Stimulated activated CD4-positive, alpha-beta T cell treated with anti-CD3 and anti-CD28 coated beads, Interleukin-1b, Interleukin-23, amount 100 ng/mL, for 48 hours (primary cell): ENCODE measurements around the gene PIAS1.

Experiments used
- DNase-seq: peaks from one replicate; pipeline ENCODE4 v3.0.0-alpha.2; 2020

The PIAS1 gene

DNA sequence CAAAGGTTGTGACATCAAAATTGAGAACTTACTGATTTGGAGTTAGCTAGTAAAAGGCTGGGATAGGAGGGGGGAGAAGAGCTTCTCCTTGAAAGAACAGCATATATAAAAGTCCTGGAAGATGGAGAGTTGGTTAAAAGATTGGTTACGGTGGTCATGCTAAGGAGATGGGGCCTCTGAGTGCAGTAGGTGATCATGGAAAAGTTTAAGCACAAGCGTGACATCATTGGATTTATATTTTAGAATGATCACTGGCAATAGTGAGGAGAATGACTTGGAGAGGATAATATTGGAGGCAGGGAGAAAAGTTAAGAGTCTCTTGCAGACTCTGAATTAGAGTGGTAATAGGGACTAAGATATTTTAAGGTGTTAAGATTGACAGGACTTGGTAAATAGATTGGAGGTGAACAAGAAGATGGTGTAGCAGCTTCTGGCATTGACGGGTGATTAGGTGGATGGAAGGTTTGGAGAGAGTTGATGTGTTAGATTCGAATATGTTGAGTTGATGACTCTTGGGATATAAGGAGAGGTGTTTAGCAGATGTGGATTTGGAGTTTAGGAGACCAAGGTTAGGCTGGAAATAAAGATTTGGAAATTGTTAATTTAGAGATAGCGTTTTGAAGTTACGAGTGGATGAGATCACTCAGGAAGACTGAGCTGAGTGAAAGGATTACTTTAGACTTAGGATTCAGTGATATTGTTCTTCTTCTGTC lies 19.6 kb downstream of the PIAS1 start:
- no peak for DNase-seq

GRCh38 chr15:68075764-68076385 lies 21.8 kb downstream of the PIAS1 start:
- DNase-seq = no peak

DNA sequence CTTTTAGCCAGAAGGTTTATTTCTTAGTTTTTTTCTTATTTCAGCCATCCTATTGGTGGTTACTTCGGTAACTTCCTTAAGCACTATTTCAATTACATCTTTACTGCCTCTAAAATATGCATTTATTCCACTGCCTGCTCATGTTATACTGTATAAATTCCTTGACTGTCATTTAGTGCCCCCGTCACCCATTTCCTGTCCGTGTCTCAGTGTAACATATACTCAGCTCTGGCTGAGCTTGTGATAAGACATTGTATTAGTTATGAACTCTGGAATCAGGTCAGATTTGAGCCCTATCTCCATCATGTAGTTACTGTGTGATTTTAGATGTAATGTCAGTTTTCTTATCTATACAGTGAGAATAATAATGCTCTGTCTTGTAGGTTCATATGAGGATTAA lies 24.2 kb downstream of the PIAS1 start:
- DNase-seq = no peak

- DNase-seq = no peak
Measured at GRCh38 chr15:68080334-68080733, 26.2 kb downstream of the PIAS1 start.

DNA sequence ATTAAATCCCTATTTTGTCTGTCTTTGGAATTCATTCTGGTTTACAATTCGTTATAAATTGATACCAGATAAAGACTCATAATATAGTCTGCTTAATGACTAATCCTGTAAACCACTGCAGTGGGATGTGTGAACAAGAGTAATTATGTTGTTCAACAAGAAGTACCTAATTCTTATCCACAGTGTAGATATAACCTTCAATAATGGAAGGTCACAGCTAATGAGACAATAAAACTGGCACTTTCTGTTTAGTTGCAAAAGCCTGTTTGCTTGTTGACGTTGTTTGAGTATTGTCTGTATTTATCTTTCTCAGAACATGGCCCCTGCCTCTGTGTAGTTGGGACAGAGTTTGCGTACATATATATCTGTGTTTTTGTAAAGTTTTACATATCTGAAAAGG lies 26.7 kb downstream of the PIAS1 start:
- DNase-seq = no peak

GRCh38 chr15:68081869-68082505 lies 27.9 kb downstream of the PIAS1 start:
- no peak for DNase-seq

- no peak for DNase-seq
Measured at GRCh38 chr15:68082735-68083134, 28.6 kb downstream of the PIAS1 start.

- DNase-seq = no peak
Measured at GRCh38 chr15:68083463-68083862, 29.3 kb downstream of the PIAS1 start.

GRCh38 chr15:68085052-68085451 lies 30.9 kb downstream of the PIAS1 start:
- no peak for DNase-seq

DNA sequence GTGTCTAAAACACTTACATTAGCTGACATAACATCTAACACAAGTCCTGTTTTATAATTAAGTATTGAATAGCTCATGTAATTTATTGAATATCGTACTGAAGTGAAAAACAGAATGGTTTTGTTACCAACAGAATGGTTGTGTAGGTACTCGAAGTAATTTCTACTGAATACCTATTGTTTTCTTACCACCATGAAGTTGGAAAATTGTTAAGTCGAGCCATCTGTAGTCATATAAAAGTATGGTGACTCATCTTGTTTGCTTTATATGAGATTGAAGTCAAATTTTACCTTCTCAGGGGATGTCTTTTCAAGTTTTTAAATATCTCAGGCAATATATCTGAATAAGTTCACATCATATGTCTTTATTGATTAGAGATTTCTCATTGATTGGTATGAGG lies 37.6 kb downstream of the PIAS1 start:
- DNase-seq = no peak

DNA sequence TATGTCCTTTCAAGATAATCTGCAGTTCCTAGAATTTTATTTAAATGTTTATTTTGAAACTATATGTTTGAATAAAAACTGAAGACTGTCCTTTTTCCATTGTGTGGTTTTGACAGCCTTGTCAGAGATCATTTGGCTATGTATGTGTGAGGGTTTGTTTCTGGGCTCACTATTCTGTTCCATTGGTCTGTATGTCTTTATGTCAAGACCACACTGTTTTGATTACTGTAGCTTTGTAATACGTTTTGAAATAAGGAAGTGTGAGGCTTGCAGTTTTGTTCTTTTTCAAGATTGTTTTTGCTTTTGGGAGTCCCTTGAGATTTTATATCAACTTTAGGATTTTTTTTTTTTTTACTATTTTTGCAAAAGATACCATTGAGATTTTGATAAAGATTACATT lies 42.0 kb downstream of the PIAS1 start:
- no peak for DNase-seq

DNA sequence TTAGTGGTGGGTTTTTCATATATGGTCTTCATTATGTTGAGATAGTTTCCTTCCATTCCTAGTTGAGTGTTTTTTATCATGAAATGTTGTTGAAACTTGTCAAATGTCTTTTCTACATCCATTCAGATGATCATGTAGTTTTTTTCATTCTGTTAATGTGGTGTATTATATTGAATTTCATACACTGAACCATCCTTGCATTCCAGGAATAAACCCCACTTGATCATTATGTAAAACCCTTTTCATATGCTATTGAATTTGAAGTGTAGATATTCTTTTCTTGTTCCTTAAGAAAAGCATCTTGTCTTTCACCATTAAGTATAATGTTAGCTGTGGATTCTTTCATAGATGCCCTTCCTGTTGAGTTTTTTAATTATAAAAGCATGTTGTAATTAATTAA lies 42.9 kb downstream of the PIAS1 start:
- no peak for DNase-seq

DNA sequence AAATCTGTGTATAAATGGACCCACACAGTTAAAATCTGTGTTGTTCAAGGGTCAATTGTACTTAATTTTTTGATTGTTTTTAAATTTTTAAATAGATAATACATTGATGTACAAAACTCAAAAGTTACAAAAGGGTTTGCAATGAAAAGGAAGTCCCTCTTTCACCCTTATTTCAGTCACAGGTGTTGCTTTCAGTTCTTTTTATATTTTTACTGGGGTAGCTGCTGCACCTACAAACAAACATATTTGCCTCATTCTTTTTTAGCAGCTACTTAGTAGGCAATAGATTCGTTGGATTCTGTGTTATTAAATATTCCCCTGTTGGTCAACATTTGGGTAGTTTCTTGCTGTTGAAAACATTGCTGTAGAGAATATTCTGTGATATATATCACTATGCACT lies 44.4 kb downstream of the PIAS1 start:
- no peak for DNase-seq

GRCh38 chr15:68100194-68100593 lies 46.1 kb downstream of the PIAS1 start:
- no peak for DNase-seq

DNA sequence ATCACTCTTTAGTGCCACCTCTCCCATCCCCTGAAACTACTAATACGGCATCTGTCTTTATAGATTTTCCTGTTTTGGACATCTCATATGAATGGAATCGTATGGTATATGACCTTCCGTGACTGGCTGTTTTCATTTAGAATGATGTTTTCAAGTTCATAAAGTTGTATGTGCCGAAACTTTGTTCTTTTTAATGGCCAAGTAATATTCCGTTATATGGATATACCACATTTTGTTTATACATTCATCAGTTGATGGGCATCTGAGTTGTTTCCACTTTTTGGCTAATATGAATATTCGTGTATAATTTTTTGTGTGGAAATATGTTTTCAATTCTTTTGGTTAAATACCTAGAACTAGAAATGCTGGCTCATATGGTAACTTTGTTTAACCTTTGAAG lies 49.5 kb downstream of the PIAS1 start:
- DNase-seq = no peak

DNA sequence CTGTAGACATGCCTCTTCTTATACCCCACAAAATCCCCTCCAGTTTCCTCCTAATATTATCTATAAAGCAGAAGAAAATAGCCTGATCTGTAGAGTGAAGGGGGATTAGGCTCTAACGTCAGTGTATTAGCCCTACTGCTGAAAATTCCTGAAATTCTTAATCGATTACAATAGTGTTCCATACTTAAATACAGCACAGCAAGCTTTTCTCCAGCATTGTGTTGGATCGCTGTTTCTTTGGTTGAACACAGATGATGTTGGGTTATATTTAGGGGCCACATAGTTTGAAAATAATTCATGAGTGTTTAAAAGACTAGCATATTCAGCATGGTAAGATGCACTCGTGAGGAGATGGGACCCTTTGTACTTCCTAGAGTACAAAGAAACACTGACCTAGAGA lies 52.5 kb downstream of the PIAS1 start:
- DNase-seq = no peak

DNA sequence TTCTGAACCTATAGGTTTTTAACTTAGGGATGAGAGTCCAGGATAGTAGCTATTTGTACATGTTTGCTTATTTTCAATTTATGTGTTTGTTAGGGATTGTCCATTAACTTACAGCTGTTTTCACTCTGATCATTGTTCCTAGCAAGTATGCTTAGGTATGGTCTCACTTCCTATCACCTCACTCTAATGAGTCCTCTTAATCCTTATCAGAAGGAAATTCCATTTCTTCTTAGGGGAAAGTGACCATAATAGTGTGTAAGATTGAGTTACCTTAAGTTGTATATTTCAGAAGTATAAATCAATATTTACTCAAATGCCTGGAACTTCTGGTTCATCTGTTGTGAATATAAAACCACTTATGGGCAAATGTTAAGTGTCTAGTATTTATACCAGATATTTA lies 53.0 kb downstream of the PIAS1 start:
- no peak for DNase-seq

DNA sequence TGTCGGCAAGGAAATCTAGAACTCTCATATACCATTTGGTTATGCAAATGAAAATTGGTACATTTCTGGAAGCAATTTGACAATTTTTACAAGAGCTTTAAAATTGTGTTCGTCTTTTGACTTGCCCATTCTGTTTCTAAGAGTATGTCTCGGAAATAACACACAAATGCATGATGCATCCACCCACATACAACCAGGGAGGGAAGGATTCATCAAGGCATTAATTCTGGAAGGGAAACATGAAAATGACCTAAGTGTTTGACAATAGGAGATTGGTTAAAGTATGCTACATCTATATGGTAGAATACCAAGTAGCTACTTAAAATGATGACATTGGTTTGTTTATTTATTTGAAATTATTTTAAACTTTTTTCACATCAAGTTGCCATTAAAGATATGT lies 58.6 kb downstream of the PIAS1 start:
- DNase-seq = no peak

DNA sequence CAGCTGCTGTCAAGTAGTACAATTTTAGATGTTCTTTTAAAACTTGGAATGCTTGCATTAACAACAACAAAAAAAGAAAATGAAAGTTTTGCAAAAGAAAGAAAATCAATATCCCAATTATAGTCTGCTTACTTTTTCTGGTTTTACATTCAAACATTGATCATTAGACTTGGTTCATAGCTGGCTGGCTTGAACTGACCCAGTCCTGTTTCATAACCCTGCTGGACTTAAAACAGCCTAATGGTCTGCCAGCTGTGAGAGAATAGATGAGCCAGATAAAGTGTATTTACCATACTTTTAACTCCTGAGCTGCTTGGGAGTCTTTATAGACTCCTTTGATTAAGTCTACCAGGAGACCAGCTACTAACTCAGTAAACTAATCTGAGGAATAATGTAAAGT lies 59.2 kb downstream of the PIAS1 start:
- no peak for DNase-seq

- DNase-seq = no peak
Measured at GRCh38 chr15:68113751-68114150, 59.6 kb downstream of the PIAS1 start.

DNA sequence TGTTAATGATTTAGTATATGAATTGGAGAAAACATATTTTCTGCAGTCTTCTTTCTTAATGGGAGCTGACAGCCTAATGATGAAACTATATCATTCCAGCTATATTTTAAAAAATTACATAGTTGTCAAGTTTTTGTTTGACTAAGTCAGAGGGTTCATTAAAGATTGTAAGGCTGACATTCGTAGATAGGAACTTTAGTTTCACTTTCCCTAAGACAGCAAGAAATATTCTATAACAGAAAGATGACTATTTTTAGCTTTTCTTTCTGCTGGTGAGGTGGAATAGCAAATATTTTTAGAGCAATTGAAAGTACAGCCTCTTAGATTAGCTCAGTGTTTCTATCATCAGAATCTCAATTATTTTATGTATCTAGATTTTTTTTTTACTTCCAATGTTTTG lies 60.2 kb downstream of the PIAS1 start:
- DNase-seq = no peak

DNA sequence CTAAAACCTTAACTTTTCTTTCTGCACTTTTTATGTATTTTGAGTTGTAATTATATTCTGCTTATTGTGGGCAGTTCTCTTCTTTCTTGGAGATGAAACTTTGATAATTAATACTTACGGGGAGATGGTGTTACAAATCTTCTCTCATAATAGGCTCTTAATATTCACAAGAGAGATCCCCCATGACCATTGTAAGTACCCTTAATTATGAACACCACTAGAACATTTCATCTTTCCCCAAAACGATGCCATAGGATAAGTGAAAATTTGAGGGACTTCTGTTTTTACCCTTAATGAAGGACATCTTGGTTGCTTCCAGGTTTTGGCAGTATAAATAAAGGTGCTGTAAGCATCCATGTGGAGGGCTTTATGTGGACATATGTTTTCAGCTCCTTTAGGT lies 60.7 kb downstream of the PIAS1 start:
- no peak for DNase-seq

- no peak for DNase-seq
Measured at GRCh38 chr15:68124700-68125099, 70.6 kb downstream of the PIAS1 start.

GRCh38 chr15:68126396-68126795 lies 72.3 kb downstream of the PIAS1 start:
- DNase-seq = no peak

DNA sequence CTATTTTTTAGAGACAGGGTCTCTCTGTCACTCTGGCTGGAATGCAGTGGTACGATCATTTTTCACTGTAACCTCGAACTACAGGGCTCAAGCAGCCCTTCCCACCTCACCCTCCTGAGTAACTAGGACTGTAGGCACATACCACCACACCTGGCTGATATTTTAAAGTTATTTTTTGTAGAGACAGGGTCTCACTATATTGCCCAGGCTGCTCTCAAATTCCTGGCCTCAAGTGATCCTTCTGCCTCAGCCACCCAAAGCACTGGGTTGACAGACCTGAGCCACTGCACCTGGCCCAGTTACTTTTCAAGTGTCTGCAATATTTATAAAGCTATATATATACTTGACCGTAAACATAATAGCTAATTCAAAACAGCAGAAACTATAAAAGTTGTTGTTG lies 75.0 kb downstream of the PIAS1 start:
- DNase-seq = no peak
